Astrocyte (in vitro differentiated cells and primary cell): ENCODE results near the gene IFNL1.

Source experiments
- EZH2 ChIP-seq: IDR thresholded peaks from 2 replicates; pipeline ENCODE4 v1.6.1; 2012; ENCODE audit warnings: mild to moderate bottlenecking, low read length, inconsistent platforms; ENCODE audit not compliant: insufficient read depth
- TF ChIP-seq, protein P1 (sequence below): IDR thresholded peaks from 2 replicates; pipeline ENCODE4 v1.5.1; 2011; ENCODE audit warnings: low read depth, mild to moderate bottlenecking, inconsistent platforms, low read length, moderate library complexity; ENCODE audit not compliant: insufficient read depth

- TF ChIP-seq, protein P1, sequence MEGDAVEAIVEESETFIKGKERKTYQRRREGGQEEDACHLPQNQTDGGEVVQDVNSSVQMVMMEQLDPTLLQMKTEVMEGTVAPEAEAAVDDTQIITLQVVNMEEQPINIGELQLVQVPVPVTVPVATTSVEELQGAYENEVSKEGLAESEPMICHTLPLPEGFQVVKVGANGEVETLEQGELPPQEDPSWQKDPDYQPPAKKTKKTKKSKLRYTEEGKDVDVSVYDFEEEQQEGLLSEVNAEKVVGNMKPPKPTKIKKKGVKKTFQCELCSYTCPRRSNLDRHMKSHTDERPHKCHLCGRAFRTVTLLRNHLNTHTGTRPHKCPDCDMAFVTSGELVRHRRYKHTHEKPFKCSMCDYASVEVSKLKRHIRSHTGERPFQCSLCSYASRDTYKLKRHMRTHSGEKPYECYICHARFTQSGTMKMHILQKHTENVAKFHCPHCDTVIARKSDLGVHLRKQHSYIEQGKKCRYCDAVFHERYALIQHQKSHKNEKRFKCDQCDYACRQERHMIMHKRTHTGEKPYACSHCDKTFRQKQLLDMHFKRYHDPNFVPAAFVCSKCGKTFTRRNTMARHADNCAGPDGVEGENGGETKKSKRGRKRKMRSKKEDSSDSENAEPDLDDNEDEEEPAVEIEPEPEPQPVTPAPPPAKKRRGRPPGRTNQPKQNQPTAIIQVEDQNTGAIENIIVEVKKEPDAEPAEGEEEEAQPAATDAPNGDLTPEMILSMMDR = no peak
- no peak for TF ChIP-seq EZH2
Measured at GRCh38 chr19:39299404-39299803, 3.2 kb downstream of the IFNL1 start.
